Endometrium (tissue), 2 donors: ENCODE data around the gene THOC1.
"Not testable (repeated sequence)": the region's sequence is repeated elsewhere in the genome, so short reads cannot be mapped to it uniquely, and the experiment has no call there.

ENCODE experiments used
- FAIRE-seq: peaks from 2 replicates; lab custom pipeline; 2012; peaks lifted over from hg19 to GRCh38; lab: Jason Lieb, UNC
- donor health status: control.
- donor health status: control.

Gene THOC1

DNA sequence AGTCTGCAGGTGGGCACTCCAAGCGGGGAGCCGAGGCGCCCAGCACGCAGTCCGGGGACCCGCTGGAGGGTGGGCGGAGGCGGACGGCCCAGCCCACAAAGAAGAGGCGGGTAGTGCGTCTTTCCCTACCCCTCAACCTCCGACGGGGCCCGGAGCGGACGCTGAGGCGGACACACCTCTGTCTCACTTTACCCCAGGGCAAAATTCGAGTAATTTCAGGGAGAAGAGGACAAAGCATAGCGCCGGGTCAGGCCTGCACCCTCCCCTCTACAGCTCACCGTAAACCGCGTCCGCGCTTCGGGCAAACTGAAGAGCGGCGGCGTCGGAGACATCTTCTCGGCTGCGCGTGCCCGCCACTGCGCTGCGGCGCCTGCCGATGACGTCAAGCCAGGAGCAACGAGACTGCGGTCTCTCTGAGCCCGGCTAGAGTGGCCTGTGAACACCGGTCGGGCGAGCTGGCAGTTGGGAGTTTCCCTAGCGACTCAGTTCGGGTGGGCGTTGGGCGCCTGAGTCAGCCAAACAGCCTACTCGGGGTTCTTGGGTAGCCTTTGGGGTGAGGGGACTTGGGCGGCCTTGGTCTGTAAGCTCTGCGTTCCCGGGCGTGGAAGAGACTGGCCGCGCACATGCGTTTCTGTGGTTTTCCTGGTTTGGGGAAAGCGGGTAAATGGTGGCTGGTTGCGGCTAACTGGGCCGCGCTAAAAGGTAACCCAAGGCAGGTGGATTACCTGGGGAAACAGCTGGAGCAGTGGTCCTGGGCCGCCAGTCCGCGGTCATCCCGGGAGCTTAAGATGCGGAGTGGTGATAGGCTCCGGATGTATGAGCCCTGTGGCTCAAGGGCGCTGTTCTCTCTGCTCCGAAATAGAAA is at the start of gene THOC1:
TSS of gene THOC1 (minus strand) at position 360 of the 865 bp plus-strand sequence. CDS start at position 332, 28 bp downstream.
- FAIRE-seq: no peak

- no peak for FAIRE-seq
Observed at GRCh38 chr18:317618-318017, 49.8 kb upstream of the THOC1 start.

DNA sequence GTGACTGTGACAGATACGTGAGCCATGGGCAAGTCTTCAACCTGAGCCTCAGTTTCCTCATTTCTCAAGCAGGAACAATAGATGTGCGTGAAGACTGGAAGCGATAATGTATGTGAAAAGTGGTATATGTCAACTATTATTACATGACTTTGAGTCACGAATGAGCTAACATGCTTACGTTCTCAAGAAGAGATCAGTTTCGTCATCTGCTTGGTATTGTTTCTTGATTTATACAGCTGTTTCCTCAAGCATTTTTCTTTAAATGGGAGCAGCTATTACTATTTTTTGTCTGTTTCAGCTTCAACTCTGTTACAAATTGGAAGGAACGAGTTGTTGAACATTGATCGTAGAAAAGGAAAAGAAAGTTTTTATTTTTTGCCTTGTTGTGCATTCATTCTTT is 48.5 kb upstream of the THOC1 start:
- FAIRE-seq: no peak

- no peak for FAIRE-seq
Observed at GRCh38 chr18:313931-314330, 46.1 kb upstream of the THOC1 start.

DNA sequence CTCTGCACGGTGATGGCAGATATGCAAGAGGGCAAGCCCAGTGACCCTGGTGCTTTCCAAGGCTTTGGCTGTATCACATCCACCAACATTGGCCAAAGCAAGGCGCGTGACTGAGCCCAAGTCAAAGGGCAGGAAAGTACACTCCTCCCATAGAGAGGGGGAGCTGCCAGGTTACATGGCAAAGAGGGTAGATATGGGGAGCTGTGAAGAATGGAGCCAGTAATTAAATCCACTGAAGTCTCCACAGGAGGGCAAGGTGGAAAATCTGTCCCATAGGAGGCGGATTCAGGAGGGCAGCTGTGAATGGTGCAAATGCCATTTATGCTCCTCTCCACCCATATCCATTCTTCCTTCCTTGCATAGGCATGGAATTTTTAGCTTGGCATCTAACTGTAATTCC is 44.6 kb upstream of the THOC1 start:
- no peak for FAIRE-seq

DNA sequence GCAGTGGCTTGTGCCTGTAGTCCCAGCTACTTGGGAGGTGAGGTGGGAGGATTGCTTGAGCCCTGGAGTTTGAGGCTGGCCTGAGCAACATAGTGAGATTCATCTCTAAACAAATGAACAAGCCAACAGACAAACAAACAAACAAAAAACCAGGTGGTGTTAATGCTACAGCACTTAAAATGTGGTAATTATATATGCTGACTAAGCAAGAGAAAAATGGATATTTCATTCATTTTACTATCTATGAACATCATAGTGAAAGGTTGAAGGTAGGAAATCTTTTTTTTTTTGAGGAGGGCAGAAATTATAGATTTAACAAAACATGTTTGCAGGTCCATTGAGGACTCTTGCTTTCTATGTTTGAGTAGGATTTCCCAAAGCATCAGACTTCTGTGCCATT is 42.2 kb upstream of the THOC1 start:
- FAIRE-seq: no peak

GRCh38 chr18:308086-308485 is 40.2 kb upstream of the THOC1 start:
- FAIRE-seq: not testable (repeated sequence)

DNA sequence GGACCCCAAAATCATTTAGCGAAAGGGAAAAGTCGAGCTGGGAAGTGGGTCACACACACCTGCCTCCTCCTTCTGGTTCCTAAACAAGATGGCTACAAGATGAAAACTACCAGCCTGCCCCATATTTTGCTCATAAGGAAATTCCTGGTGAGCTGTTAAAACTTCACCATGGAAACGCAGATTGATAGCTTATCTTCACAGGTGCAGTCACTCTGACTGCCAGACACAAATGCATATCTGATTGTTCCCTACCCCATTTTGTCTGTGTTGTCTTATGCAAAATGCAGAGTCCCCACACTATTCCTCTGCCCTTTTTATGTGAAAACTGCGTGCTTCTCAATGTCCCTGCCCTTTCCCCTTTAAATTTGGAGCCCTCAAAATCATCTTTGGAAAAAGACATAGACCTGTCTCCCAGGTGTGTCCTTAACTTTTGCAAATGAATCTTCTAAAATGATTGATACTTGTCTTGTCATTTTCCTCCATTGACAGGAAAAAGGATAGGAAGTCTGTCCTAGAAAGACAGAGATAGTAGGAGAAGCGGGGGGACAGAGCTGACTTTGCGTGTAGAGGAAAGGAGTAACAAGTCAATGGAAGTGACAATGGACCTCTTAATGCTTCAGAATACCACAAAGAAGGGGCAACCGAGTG is 38.9 kb upstream of the THOC1 start:
- no peak for FAIRE-seq

DNA sequence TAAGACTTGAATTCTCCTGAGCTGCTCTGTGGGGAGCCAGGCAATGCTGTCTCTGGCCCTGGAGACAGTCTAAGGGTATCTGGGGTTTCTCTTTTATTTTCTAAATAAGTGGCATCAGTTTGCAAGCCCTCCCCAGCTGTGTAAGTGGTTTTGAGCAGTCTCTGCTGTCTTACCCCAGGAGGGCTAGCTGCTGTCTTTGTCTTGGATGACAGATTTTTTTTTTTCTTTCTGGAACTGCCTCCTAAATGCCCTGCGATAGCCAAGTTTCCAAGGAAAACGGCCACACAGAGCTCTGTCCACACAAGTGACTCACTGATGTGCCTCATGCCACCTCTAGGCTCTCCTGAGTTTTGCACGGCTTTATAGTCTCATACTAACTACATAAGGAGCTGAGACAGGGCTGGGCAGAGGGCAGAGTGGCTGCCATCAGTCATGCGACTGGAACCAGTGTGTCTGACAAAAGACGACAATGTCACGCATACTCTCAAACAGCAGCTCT is 37.2 kb upstream of the THOC1 start:
- FAIRE-seq: no peak

- FAIRE-seq: no peak
Observed at GRCh38 chr18:303607-304006, 35.8 kb upstream of the THOC1 start.

- FAIRE-seq: no peak
Observed at GRCh38 chr18:303011-303410, 35.2 kb upstream of the THOC1 start.

DNA sequence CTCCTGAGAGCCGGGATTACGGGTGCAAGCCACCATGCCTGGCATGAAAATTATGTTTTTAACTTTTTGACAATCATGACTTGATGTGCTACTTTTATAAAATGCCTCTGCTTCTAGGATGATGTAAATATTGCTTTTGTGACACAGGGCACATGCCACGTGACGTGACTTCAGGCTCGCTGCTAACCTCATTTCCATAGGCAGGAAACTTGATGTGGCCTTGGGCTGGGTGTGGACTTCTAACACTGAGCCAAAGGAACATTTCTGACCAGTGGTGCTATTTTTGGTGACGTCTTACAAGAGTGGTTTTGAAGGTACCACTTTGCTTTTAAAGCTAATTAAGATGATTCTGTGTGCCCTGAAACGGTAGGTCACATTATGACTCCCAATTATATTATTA is 34.2 kb upstream of the THOC1 start:
- no peak for FAIRE-seq

GRCh38 chr18:297936-298335 is 30.1 kb upstream of the THOC1 start:
- no peak for FAIRE-seq

DNA sequence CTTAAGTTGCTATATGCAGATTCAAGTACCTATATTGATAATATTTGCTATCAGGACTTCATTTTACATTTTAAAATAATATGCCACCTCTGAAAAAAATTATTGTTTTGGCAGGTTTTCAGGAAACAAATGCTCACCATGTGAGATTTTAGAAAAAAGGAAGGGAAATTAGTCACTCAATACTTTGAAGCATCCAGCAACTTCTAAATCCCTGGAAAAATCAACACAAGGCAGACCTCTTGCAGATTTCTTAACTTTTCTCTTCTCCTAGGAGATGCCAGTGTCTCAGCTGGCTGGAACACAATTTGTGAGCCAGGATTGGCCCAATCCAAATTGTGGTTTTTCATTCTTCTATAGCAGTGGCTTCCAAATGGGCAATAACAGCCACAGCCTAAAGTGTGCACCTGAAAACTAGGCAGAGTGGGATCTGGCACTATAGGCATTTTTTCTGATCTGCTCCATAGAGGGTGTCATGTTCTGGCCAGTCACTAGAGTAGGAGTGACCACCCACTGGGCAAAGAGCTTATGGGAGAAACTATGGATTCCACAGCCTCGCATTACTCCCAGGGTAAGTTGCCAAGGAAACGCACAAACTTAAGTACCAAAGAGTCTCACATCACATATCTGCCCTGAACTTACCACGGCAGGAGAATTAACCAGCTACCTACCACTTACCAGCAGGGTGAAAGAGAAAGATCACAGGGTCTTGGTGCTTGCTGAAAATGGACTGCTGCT is 28.1 kb upstream of the THOC1 start:
- no peak for FAIRE-seq

DNA sequence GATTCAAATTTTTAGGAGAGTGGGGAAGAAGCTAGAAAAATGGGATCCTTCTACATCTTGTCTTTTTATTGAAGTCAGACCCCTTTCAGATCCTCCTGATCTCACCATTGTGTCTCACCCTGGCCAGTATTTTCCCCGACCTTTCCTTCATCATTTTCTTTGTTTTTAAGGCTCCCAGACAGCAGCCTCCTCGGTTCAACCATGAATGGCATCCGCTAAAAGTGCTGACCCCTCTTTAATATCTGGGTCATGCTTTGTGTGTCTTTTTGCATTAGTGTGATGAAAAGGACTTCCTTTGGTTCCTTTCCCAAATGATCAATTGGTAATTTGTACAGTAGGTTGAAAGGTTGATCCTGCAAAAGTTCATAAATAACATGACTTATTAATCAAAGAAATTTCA is 26.7 kb upstream of the THOC1 start:
- no peak for FAIRE-seq

DNA sequence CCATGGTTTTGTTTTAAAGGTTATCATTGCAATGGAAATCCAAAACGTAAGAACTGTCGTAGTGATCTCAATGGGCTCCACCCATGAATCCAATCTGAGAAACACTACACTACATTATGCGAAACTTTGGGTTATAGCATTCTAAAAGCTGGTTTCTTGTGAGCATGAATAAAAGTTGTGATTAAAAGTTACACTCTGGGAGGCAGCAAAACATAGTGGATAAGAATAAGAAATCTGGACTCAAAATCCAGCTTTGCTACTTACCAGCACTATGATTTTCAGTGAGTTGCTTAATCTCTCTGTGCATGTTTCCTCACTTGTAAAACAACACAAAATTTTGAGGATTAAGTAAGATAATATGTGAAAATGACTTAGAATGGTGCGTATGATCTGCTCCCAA is 25.7 kb upstream of the THOC1 start:
- FAIRE-seq: no peak

GRCh38 chr18:292271-292670 is 24.4 kb upstream of the THOC1 start:
- FAIRE-seq: no peak

DNA sequence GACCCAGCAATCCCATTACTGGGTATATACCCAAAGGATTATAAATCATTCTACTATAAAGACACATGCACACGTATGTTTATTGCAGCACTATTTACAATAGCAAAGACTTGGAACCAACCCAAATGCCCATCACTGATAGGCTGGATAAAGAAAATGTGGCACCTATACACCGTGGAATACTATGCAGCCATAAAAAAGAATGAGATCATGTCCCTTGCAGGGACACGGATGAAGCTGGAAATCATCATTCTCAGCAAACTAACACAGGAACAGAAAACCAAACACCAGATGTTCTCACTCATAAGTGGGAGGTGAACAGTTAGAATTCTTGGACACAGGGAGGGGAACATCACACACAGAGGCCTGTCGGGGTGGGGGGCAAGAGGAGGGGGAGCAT is 22.1 kb upstream of the THOC1 start:
- not testable (repeated sequence) for FAIRE-seq

DNA sequence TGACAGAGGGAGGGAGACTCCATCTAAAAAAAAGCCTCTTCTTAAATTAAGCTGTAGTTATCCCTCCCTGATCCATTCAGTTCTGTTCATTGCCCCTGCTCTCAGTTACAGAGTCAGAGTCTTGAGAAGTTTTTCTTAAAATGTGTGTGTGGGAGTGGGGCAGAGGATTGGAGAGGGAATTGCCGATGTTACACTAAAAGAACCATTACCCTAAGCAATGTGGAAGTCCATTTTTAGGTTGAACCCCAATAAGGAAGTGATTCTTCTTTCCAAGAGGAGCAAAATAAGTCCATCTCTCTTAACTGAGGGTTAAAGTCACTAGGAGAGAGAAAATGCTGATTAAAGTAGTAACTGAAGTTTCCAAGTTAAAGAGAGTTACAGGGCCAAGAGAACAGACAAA is 21.2 kb upstream of the THOC1 start:
- no peak for FAIRE-seq

DNA sequence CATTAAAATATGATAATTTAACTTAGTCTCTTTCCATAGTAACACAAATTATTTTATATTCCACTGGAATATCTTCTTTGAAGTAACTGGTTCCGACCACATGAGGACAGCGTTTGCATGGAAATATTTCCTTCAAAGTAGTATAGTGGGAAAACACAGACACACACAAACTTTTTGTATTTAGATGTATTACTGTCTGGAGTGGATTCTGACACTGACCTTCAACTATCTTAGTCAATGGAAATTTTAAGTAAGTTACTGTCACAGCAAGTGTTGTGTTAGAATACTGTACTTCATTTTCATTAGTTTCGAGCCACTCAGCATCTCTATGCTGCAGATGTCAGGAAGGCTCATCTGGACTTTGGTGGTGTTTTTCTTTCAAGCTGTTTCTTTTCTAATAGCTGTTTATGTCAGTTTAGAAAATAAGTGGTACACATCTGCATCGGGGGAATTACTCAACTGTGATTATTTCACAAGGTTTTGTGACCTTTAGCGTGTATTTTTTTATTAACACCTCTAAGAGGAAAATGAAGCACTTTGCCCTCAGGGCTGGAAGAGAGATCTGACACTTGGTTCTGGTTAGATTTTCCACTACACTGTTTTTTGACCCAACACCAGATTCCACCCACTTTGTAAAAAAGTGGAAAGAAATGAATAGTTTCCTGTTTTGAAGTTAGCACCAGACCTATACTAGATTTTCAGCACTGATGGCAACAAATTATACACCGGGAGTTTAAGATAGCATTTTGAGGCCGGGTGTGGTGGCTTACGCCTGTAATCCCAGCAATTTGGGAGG is 18.9 kb upstream of the THOC1 start:
- peak; percentile 29 for FAIRE-seq

- FAIRE-seq: no peak
Observed at GRCh38 chr18:285817-286216, 18.0 kb upstream of the THOC1 start.

DNA sequence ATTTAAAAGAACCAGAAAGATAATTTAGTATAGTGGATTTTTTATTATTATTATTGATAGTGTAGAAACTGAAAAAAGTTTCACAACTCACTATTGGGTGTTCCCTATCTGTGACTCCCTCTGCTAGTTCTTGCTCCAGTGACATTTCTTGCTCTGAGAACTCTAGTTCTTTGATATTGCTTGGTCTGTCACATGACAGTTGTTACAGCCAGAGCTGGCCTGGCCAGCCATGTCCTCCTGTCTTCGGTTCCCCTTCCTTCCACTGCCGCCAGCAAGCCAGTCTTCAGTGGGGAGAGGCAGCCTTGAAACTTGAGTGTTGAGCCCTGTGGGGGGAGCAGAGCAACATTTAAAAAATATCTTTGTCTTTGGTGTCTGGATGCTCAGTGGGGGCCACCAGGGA is 7.6 kb upstream of the THOC1 start:
- FAIRE-seq: no peak
